ENCODE measurements around the gene EYS.
"Not testable (repeated sequence)": the region's sequence is repeated elsewhere in the genome, so short reads cannot be mapped to it uniquely, and the experiment has no call there.

EYS gene

GRCh38 chr6:63926950-63927927, 1779.8 kb downstream of the EYS start:
- no peak for DNase-seq

- no peak for DNase-seq
Measured at GRCh38 chr6:63926258-63926780, 1780.7 kb downstream of the EYS start.

GRCh38 chr6:63923139-63923739, 1783.8 kb downstream of the EYS start:
- DNase-seq = no peak

- DNase-seq = no peak
Measured at GRCh38 chr6:63919556-63920110, 1787.4 kb downstream of the EYS start.

GRCh38 chr6:63912887-63913286, 1794.1 kb downstream of the EYS start:
- no peak for DNase-seq

GRCh38 chr6:63910863-63911551, 1796.0 kb downstream of the EYS start:
- DNase-seq = no peak

- no peak for DNase-seq
Measured at GRCh38 chr6:63904650-63905248, 1802.3 kb downstream of the EYS start.

- no peak for DNase-seq
Measured at GRCh38 chr6:63899550-63899949, 1807.5 kb downstream of the EYS start.

- no peak for DNase-seq
Measured at GRCh38 chr6:63897952-63898351, 1809.1 kb downstream of the EYS start.

GRCh38 chr6:63897459-63897858, 1809.6 kb downstream of the EYS start:
- DNase-seq = no peak

GRCh38 chr6:63888416-63888815, 1818.6 kb downstream of the EYS start:
- no peak for DNase-seq

GRCh38 chr6:63887804-63888203, 1819.2 kb downstream of the EYS start:
- not testable (repeated sequence) for DNase-seq

- DNase-seq = no peak
Measured at GRCh38 chr6:63887002-63887751, 1819.8 kb downstream of the EYS start.

GRCh38 chr6:63886341-63886740, 1820.7 kb downstream of the EYS start:
- DNase-seq = no peak

- DNase-seq = no peak
Measured at GRCh38 chr6:63883597-63883996, 1823.4 kb downstream of the EYS start.

GRCh38 chr6:63882208-63882607, 1824.8 kb downstream of the EYS start:
- no peak for DNase-seq

GRCh38 chr6:63881791-63882190, 1825.2 kb downstream of the EYS start:
- no peak for DNase-seq

- DNase-seq = no peak
Measured at GRCh38 chr6:63872233-63872632, 1834.8 kb downstream of the EYS start.

- DNase-seq = peak in 2 of 56 donors; percentile 0 to 5
Measured at GRCh38 chr6:63868351-63868750, 1838.7 kb downstream of the EYS start.

GRCh38 chr6:63864671-63865318, 1842.2 kb downstream of the EYS start:
- DNase-seq = no peak
